IMR-90 (cell line): Measurements from ENCODE around the gene HSD17B3.

Experiments
- CTCF ChIP-seq: conservative IDR thresholded peaks from 2 replicates; pipeline ENCODE4 v1.5.1; 2012; ENCODE audit warnings: mild to moderate bottlenecking, low read depth, low read length, improper control_type of control experiment
- ELK1 ChIP-seq: fragments of 150-350 bp; IDR thresholded peaks from 2 replicates; pipeline ENCODE4 v1.6.1; 2016; ENCODE audit warnings: low read depth, mild to moderate bottlenecking, low read length, moderate library complexity, borderline replicate concordance
- MAFK ChIP-seq: IDR thresholded peaks from 2 replicates; pipeline ENCODE4 v1.6.1; 2012; ENCODE audit warnings: low read depth, low read length, improper control_type of control experiment
- MAZ ChIP-seq: IDR thresholded peaks from 2 replicates; pipeline ENCODE4 v1.6.1; 2012; ENCODE audit warnings: low read depth, mild to moderate bottlenecking, low read length, improper control_type of control experiment, moderate library complexity, borderline replicate concordance
- POLR2A ChIP-seq: IDR thresholded peaks from 2 replicates; pipeline ENCODE4 v1.6.1; 2012; ENCODE audit warnings: mild to moderate bottlenecking, low read depth, low read length

GRCh38 chr9:96193236-96193755, 108.7 kb downstream of the HSD17B3 start:
- TF ChIP-seq POLR2A (no peak), CTCF (no peak), MAZ (no peak), MAFK (no peak), ELK1 (no peak)
